H9 (cell line): ENCODE data around the gene CLC. TPM values are rescaled to one million over a fixed set of nuclear protein-coding genes. Genes with fewer than 3 reads are reported as not detected.

ENCODE experiments used
- DNase-seq: peaks from one replicate; pipeline ENCODE4 v3.0.0-alpha.2; 2017
- H2AFZ ChIP-seq: one replicate; pipeline ENCODE4 v1.6.1; 2013; ENCODE audit warnings: mild to moderate bottlenecking, low read length, control low read depth, moderate library complexity
- H2AK5ac ChIP-seq: 2 replicates; pipeline ENCODE4 v1.6.1; 2013; ENCODE audit warnings: low read length, control low read depth, mixed read lengths; ENCODE audit not compliant: insufficient read length
- H2BK120ac ChIP-seq: one replicate; pipeline ENCODE4 v1.6.1; 2013; ENCODE audit warnings: low read depth, mild to moderate bottlenecking, low read length, control low read depth, inconsistent platforms; ENCODE audit not compliant: poor library complexity, severe bottlenecking
- H2BK12ac ChIP-seq: 2 replicates; pipeline ENCODE4 v1.6.1; 2013; ENCODE audit warnings: low read length, control low read depth, mixed read lengths, low read depth; ENCODE audit not compliant: insufficient read length
- H2BK15ac ChIP-seq: 2 replicates; pipeline ENCODE4 v1.6.1; 2013; ENCODE audit warnings: low read depth, low read length, control low read depth
- H2BK20ac ChIP-seq: one replicate; pipeline ENCODE4 v1.6.1; 2013; ENCODE audit warnings: low read depth, mild to moderate bottlenecking, low read length, control low read depth, inconsistent platforms; ENCODE audit not compliant: poor library complexity, severe bottlenecking
- H2BK5ac ChIP-seq: 2 replicates; pipeline ENCODE4 v1.6.1; 2013; ENCODE audit warnings: low read length, control low read depth, mixed read lengths; ENCODE audit not compliant: insufficient read length
- H3K14ac ChIP-seq: 2 replicates; pipeline ENCODE4 v1.6.1; 2013; ENCODE audit warnings: low read length, control low read depth; ENCODE audit not compliant: insufficient read depth
- H3K18ac ChIP-seq: 2 replicates; pipeline ENCODE4 v1.6.1; 2013; ENCODE audit warnings: low read depth, mild to moderate bottlenecking, mixed read lengths, low read length, control low read depth; ENCODE audit not compliant: insufficient read length
- H3K23ac ChIP-seq: 2 replicates; pipeline ENCODE4 v1.6.1; 2013; ENCODE audit warnings: low read length, control low read depth, mixed read lengths, low read depth; ENCODE audit not compliant: insufficient read length
- H3K23me2 ChIP-seq: 2 replicates; pipeline ENCODE4 v1.6.1; 2013; ENCODE audit warnings: low read depth, mild to moderate bottlenecking, mixed read lengths, low read length, control low read depth; ENCODE audit not compliant: insufficient read length, poor library complexity, severe bottlenecking
- H3K27ac ChIP-seq: 2 replicates; pipeline ENCODE4 v1.5.1; 2013; ENCODE audit warnings: low read length, control low read depth, mixed read lengths, low read depth; ENCODE audit not compliant: insufficient read length
- H3K27me3 ChIP-seq: 2 replicates; pipeline ENCODE4 v1.6.1; 2013; ENCODE audit warnings: low read length, control low read depth, inconsistent platforms; ENCODE audit not compliant: insufficient read depth
- H3K4ac ChIP-seq: 2 replicates; pipeline ENCODE4 v1.6.1; 2013; ENCODE audit warnings: low read depth, mild to moderate bottlenecking, control low read depth, inconsistent platforms, low read length, moderate library complexity
- H3K4me1 ChIP-seq: 2 replicates; pipeline ENCODE4 v1.6.1; 2013; ENCODE audit warnings: low read length, control low read depth, inconsistent platforms; ENCODE audit not compliant: insufficient read depth
- H3K4me2 ChIP-seq: 2 replicates; pipeline ENCODE4 v1.6.1; 2013; ENCODE audit warnings: low read length, control low read depth, mixed read lengths; ENCODE audit not compliant: insufficient read length, insufficient read depth
- H3K56ac ChIP-seq: 2 replicates; pipeline ENCODE4 v1.6.1; 2013; ENCODE audit warnings: low read depth, mild to moderate bottlenecking, mixed read lengths, low read length, control low read depth; ENCODE audit not compliant: insufficient read length
- H3K79me1 ChIP-seq: 2 replicates; pipeline ENCODE4 v1.6.1; 2013; ENCODE audit warnings: low read depth, mild to moderate bottlenecking, moderate library complexity, low read length, control low read depth, inconsistent platforms; ENCODE audit not compliant: insufficient read depth, poor library complexity, severe bottlenecking
- H3K79me2 ChIP-seq: 2 replicates; pipeline ENCODE4 v1.6.1; 2013; ENCODE audit warnings: low read length, control low read depth, inconsistent platforms; ENCODE audit not compliant: insufficient read depth
- H3K9ac ChIP-seq: 2 replicates; pipeline ENCODE4 v1.6.1; 2013; ENCODE audit warnings: low read length, control low read depth, mixed read lengths; ENCODE audit not compliant: insufficient read length; ENCODE audit errors: extremely low read depth
- H3K9me3 ChIP-seq: one replicate; pipeline ENCODE4 v1.6.1; 2013; ENCODE audit warnings: low read depth, low read length, inconsistent platforms; ENCODE audit not compliant: control insufficient read depth
- H3T11ph ChIP-seq: one replicate; pipeline ENCODE4 v1.6.1; 2013; ENCODE audit warnings: mild to moderate bottlenecking, low read length, control low read depth, inconsistent platforms
- H4K20me1 ChIP-seq: one replicate; pipeline ENCODE4 v1.6.1; 2013; ENCODE audit not compliant: control insufficient read depth, insufficient read length, insufficient read depth
- H4K5ac ChIP-seq: 2 replicates; pipeline ENCODE4 v1.6.1; 2013; ENCODE audit warnings: low read depth, mild to moderate bottlenecking, mixed read lengths, low read length, control low read depth; ENCODE audit not compliant: insufficient read length
- H4K8ac ChIP-seq: replicated peaks from 2 replicates; pipeline ENCODE4 v1.6.1; 2013; ENCODE audit warnings: low read length, control low read depth, mixed read lengths, low read depth; ENCODE audit not compliant: insufficient read length
- H4K91ac ChIP-seq: 2 replicates; pipeline ENCODE4 v1.6.1; 2013; ENCODE audit warnings: low read depth, mild to moderate bottlenecking, moderate library complexity, mixed read lengths, low read length, control low read depth; ENCODE audit not compliant: insufficient read length
- H3K27ac Mint-ChIP-seq, 3 experiments: 2 replicates in 2 of 3; 3 replicates in 1 of 3; pipeline ENCODE4 v1.8.0; 2020 to 2021; ENCODE audit warnings: mixed read lengths in 3 of 3, mild to moderate bottlenecking in 1 of 3, moderate library complexity in 1 of 3
- H3K27me3 Mint-ChIP-seq: 2 replicates; pipeline ENCODE4 v1.8.0; 2021; ENCODE audit warnings: low read depth, mild to moderate bottlenecking, moderate library complexity, mixed read lengths
- H3K36me3 Mint-ChIP-seq, 3 experiments: 2 replicates in 2 of 3; 3 replicates in 1 of 3; pipeline ENCODE4 v1.8.0; 2020 to 2021; ENCODE audit warnings: low read depth in 3 of 3, mixed read lengths in 3 of 3; ENCODE audit not compliant: insufficient read depth in 1 of 3
- H3K4me1 Mint-ChIP-seq, 2 experiments: 2 replicates each; pipeline ENCODE4 v1.8.0; 2020; ENCODE audit warnings: mixed read lengths in 2 of 2
- H3K4me3 Mint-ChIP-seq, 2 experiments: 2 replicates in 1 of 2; 3 replicates in 1 of 2; pipeline ENCODE4 v1.8.0; 2020 to 2021; ENCODE audit warnings: mild to moderate bottlenecking in 2 of 2, mixed read lengths in 2 of 2, moderate library complexity in 1 of 2
- H3K9me3 Mint-ChIP-seq, 2 experiments: 2 replicates in 1 of 2; 3 replicates in 1 of 2; pipeline ENCODE4 v1.8.0; 2020; ENCODE audit warnings: mild to moderate bottlenecking in 2 of 2, mixed read lengths in 2 of 2, moderate library complexity in 1 of 2
- CTCF ChIP-seq: fragments of 200-600 bp; sonication (generic); conservative IDR thresholded peaks from 3 replicates; pipeline ENCODE4 v1.8.0; 2021; ENCODE audit warnings: antibody characterized with exemption, mild to moderate bottlenecking
- WGBS: extraction: QIAGEN DNeasy Blood & Tissue Kit; methylation state at CpG from one replicate; pipeline ENCODE4 v1.1.7; 2013; ENCODE audit warnings: missing lambda C conversion rate, low lambda C conversion rate, mixed read lengths; ENCODE audit not compliant: insufficient read length; ENCODE audit errors: extremely low coverage; 5-methylcytosine and 5-hydroxymethylcytosine counted together
- total RNA-seq: library from RNA; stranded (reverse); gene quantifications from 2 replicates; pipeline ENCODE4 v1.2.1, GENCODE V29; 2021

The CLC gene
- total RNA-seq, 1 experiment from 2014 or later = 0.39 TPM

- Histone ChIP-seq H2BK12ac (no peak overlapping the region), H2BK15ac (no peak overlapping the region), H3K27me3 (no peaks in the 10 kb centered on the region), H2AFZ (no peak overlapping the region), H3K9me3 (no peaks in the 10 kb centered on the region), H3K9ac (no peak overlapping the region), H3K4me1 (no peaks in the 10 kb centered on the region; the same call in 1 of the 2 replicates), H3K79me2 (no peaks in the 10 kb centered on the region), H2BK120ac (no peak overlapping the region), H3K23ac (no peak overlapping the region), H4K91ac (no peak overlapping the region), H3K18ac (no peak overlapping the region), H2AK5ac (no peak overlapping the region), H4K5ac (no peak overlapping the region), H3K56ac (no peak overlapping the region), H2BK5ac (no peak overlapping the region), H2BK20ac (no peak overlapping the region), H3K4ac (no peak overlapping the region), H3K14ac (no peak overlapping the region), H4K8ac (no peak overlapping the region), H3K4me2 (no peak overlapping the region), H3T11ph (no peak overlapping the region), H3K23me2 (no peaks in the 10 kb centered on the region), H4K20me1 (no peaks in the 10 kb centered on the region), H3K79me1 (no peaks in the 10 kb centered on the region), H3K27ac (no peak overlapping the region)
- no CpG with 5 or more reads among the region's 3 CpGs for WGBS
- no peaks in the 10 kb centered on the region; a peak in 1 of 4 replicates for H3K4me1 Mint-ChIP-seq
- no peak for DNase-seq
- H3K27me3 Mint-ChIP-seq = peaks cover 13% of the 10 kb centered on the region
- no peak overlapping the region for H3K27ac Mint-ChIP-seq
- no peak overlapping the region for H3K4me3 Mint-ChIP-seq
- H3K36me3 Mint-ChIP-seq = no peaks in the 10 kb centered on the region
- no peaks in the 10 kb centered on the region for H3K9me3 Mint-ChIP-seq
- no peak for TF ChIP-seq CTCF
Measured at GRCh38 chr19:39738814-39739213, 985 bp upstream of the CLC start.
